NCI-H226 (cell line): Measurements from ENCODE around the gene HCRT.
A peak's percentile ranks its signal among the peaks of the same experiment; 100 is the strongest.
"Not testable (repeated sequence)": the region's sequence is repeated elsewhere in the genome, so short reads cannot be mapped to it uniquely, and the experiment has no call there.

Experiments
- DNase-seq: peaks from one replicate; pipeline ENCODE4 v3.0.0-alpha.2; 2015

Gene HCRT

DNA sequence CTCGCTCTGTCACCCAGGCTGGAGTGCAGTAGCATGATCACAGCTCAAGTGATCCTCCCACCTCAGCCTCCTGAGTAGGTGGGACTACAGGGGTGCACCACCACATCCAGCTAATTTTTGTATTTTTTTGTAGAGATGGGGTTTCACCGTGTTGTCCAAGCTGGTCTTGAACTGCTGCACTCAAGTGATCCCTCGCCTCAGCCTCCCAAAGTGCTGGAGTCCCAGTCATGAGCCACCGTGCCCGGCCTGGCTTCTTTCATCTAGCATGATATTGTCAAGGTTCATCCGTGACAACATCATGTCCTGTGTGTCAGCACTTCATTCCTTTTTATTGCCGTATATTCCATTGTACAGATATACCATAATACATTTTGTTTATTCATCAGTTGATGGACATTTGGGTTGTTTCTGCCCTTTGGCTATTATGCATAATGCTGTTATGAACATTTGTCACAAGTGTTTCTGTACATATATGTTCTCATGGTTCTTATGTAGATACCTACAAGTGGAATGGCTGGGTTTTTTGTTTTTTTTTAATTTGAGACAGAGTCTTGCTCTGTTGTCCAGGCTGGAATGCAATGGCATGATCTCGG is 12.4 kb upstream of the HCRT start:
- DNase-seq = no peak

DNA sequence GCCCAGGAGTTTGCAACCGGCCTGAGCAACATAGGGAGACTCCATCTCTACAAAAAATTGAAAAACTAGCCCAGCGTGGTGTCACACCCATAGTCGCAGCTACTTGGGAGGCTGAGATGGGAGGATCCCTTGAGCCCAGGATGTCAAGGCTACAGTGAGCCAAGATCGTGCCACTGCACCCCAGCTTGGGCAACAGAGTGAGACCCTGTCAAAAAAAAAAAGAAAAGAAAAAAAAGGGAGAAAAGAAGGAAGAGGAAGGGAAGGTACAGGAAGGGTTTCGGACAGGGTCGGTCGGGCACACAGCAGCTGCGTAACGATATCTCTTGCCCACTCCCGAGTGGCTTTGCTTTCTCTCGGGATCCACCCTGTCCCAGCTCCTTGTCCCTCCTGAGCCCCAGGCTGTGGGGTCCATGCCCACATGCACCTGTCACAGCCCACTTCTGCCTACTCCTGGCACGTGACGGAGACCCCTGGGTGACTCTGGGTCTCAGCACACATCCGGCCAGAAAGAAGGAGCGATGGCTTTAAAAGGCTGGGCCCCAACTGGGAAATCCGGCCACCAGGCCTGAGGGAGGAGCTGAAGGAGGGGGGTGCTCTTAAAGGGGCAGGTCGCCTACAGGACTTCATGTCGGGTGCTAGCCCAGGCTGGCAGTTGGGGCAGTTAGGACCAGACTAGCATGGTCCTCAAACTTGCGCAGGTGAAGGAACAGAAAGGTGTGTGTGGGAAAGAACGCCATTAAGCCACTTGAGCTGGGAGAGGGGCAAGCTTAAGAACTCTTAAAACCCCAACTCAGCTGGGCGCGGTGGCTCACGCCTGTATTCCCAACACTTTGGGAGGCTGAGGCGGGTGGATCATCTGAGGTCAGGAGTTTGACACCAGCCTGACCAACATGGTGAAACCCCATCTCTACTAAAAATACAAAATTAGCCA is 9.0 kb upstream of the HCRT start, which contains the start of gene GHDC:
Gene GHDC, minus strand, starts transcription at position 526 of the 931 bp plus-strand sequence. CDS start 913 bp downstream, outside the sequence.
- peak; percentile 63 for DNase-seq

GRCh38 chr17:42193216-42193968 is 8.1 kb upstream of the HCRT start:
- DNase-seq = no peak

- no peak for DNase-seq
Observed at GRCh38 chr17:42192189-42193126, 7.2 kb upstream of the HCRT start.

DNA sequence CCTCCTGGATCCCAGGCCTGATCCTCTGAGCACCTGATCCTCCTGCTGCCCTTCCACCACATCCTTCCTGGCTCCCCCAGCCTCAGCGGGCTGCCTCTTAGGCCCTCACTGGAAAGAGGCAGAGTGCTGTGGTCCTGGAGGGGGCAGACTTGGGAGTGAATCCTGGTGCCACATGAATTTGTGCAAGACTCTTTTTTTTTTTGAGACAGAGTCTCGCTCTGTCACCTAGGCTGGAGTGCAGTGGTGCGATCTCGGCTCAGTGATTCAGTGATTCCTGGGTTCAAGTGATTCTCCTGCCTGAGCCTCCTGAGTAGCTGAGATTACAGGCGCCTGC is 6.0 kb upstream of the HCRT start:
- no peak for DNase-seq

GRCh38 chr17:42190491-42191274 is 5.4 kb upstream of the HCRT start:
- no peak for DNase-seq

- DNase-seq = no peak
Observed at GRCh38 chr17:42189651-42189965, 4.4 kb upstream of the HCRT start.

DNA sequence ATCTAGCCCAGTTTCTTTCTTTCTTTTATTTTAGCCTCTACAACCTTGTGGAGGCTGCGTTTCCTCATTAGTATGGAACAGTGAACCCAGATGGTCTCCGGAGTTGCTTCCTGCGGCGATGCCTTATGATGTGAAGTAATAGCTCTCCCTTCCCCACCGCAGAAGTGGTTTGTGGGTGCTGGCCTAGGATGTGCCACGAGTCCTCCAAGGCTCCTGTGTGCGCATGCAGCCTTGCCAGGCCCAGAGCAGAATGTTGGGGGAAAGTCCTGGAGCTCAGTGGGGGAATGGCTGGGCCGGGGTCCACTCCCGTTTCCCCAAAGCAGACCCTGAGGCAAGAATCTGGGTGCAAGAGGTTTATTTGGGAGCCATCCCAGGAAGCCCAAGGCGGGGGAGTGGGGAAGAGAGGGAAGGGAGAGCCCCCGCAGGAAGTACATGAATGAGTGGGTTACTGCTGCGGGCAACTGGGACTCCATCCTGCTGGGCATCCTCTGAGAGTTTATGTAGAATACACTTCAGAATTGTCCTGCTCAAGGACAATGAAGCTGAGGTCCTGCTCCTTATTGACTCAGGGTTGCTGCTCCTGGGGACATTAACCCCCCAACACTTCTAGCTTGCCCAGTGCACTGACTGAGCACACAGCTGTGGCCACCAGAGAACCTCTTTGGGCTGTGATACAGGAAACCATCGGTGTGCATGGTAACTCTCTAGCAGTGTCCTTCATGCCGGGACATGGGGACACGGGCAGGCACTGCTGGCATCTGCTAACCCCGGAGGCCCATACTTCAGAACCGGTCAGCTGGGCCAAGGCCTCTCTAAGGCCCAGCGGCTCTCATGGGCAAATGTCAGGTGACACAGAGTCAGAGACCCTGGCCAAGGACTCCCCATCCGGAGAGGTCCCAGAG is 3.7 kb upstream of the HCRT start:
- DNase-seq = no peak

- no peak for DNase-seq
Observed at GRCh38 chr17:42187833-42188232, 2.6 kb upstream of the HCRT start.

GRCh38 chr17:42186191-42186590 is 939 bp upstream of the HCRT start:
- DNase-seq = not testable (repeated sequence)

- DNase-seq = no peak
Observed at GRCh38 chr17:42185621-42185930, 324 bp upstream of the HCRT start.

- peak; percentile 36 for DNase-seq
Observed at GRCh38 chr17:42183741-42184711, 1.2 kb downstream of the HCRT start.

DNA sequence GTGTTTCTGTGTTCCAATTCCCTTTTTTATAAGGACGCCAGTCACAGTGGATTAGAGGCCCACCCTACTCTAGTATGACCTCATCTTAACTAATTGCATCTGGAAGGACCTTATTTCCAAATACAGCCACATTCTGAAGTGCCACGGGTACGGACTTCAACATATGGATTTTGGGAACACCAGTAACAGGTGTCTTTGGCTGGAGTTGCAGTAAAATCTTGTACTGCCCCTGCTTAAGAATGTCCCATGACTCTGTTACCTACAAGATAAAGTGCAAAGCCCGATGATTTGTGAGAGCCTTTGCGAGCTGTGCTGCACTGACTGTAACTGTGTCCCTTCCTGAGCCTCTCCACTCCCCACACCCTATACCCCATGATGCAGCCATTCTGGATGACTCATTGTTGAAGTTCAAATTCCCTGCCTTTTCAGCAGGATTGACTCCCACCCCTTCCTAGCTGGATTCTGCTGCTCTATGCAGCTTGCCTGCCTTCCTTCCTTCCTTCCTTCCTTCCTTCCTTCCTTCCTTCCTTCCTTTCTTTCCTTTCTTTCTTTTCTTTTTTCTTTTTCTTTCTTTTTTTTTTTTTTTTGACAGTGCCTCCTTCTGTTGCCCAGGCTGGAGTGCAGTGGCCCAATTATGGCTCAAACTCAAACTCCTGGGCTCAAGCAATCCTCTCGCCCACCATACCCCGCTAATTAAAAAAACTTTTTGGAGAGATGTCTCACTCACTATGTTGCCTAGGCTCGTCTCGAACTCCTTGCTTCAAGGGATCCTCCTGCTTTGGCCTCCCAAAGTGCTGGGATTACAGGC is 2.1 kb downstream of the HCRT start:
- peak; percentile 63 for DNase-seq

GRCh38 chr17:42181851-42182207 is 3.4 kb downstream of the HCRT start:
- no peak for DNase-seq

DNA sequence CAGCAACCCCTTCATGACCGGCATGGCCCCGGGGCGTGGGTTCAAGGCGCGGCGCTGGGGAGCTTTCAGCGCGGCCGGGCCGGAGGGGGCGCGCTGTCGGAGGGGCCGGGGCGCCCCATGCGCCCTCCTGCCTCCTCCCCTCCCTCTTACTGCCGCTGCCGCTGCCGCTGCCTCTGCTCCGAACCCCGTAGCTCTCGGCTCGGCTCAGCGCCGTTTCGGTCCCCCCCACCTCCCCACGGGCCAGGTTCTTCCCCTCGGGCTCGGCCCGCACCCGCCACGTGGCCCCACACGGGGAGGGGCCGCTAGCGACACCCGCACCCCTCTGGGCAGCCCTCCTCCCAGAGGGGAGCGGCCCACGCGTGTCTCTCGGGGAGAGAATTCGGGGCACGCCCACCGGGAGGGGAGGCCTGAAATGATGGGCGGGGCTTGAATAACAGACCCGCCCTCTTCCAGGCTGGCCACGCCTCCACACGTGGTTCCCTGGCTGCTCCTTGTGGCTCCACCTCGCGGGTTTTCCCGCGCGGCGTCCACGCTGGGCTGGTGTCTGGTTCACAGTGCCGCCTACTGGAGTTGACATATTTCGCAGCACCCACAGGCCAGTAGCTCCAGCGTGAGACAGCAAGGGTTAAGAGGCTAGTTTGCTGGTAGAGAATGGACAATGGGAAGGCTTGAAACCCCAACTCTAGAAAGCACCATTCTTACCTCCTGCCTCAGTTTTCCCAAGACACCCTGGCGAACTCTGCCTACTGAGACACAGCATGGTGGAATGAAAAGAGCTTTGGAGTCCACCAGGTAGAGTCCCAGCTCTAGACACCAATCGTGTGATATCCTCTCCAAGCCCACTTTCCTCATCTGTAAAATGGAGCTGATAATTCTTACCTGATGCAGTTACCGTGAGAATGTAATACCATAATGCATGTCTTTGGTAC is 4.1 kb downstream of the HCRT start, which contains the start of gene KCNH4:
Gene KCNH4, minus strand, starts transcription at position 221 of the 929 bp plus-strand sequence. Its CDS starts 197 bp downstream, at position 24.
- DNase-seq = peak; percentile 68

GRCh38 chr17:42180411-42180921 is 4.8 kb downstream of the HCRT start:
- no peak for DNase-seq

- DNase-seq = peak; percentile 39
Observed at GRCh38 chr17:42179911-42180410, 5.3 kb downstream of the HCRT start.
